GM12878 (cell line): ENCODE results near the gene LRGUK.

Experiments
- EP300 ChIP-seq, 2 experiments: fragments of 150-350 bp in 1 of 2; IDR thresholded peaks; 2 replicates each; pipeline ENCODE4 v1.6.1; 2011 to 2012; ENCODE audit warnings: low read depth in 2 of 2, low read length in 2 of 2, borderline replicate concordance in 1 of 2, improper control_type of control experiment in 1 of 2, inconsistent platforms in 1 of 2; ENCODE audit not compliant: control insufficient read depth in 1 of 2
- JUND ChIP-seq: IDR thresholded peaks from 2 replicates; pipeline ENCODE4 v1.6.1; 2012; ENCODE audit warnings: low read depth, mild to moderate bottlenecking, low read length, improper control_type of control experiment, moderate library complexity
- MXI1 ChIP-seq: fragments of 150-350 bp; IDR thresholded peaks from 2 replicates; pipeline ENCODE4 v1.6.1; 2011; ENCODE audit warnings: low read depth, mild to moderate bottlenecking, inconsistent platforms, low read length, improper control_type of control experiment
- RELA ChIP-seq: fragments of 450-650 bp; IDR thresholded peaks from 2 replicates; pipeline ENCODE4 v1.8.0; 2014; ENCODE audit warnings: borderline replicate concordance; ENCODE audit not compliant: partially characterized antibody
- TAF1 ChIP-seq: IDR thresholded peaks from 2 replicates; pipeline ENCODE4 v1.6.1; 2011; ENCODE audit warnings: mild to moderate bottlenecking, low read depth, low read length, borderline replicate concordance
- YY1 ChIP-seq: IDR thresholded peaks from 2 replicates; pipeline ENCODE4 v1.6.1; 2011; ENCODE audit warnings: low read depth, mild to moderate bottlenecking, low read length
- ZBTB33 ChIP-seq: fragments of 450-650 bp; IDR thresholded peaks from 2 replicates; pipeline ENCODE4 v1.6.1; 2017; ENCODE audit warnings: mild to moderate bottlenecking

GRCh38 chr7:134200970-134201369 lies 73.8 kb downstream of the LRGUK start:
- TF ChIP-seq EP300 (IDR thresholded peaks at IDR 0.05; ENCODE audit: borderline replicate concordance in 1 of 2, control insufficient read depth in 1 of 2, low read depth in 2 of 2, low read length in 2 of 2) (no peak), YY1 (no peak), ZBTB33 (no peak), JUND (no peak), TAF1 (no peak), RELA (no peak), MXI1 (no peak)
